NCI-H1105 (cell line): ENCODE results near the gene ARL17B.
"Not testable (repeated sequence)": the region's sequence is repeated elsewhere in the genome, so short reads cannot be mapped to it uniquely, and the experiment has no call there.

ENCODE experiments used
- DNase-seq: peaks from one replicate; lab custom pipeline; 2025; lab: John Stamatoyannopoulos, UW

Gene ARL17B

GRCh38 chr17:46249153-46249552 lies 112.4 kb downstream of the ARL17B start:
- not testable (repeated sequence) for DNase-seq

- not testable (repeated sequence) for DNase-seq
These were observed 116.4 kb downstream of the ARL17B start for GRCh38 chr17:46244949-46245768.

GRCh38 chr17:46244339-46244913 lies 117.1 kb downstream of the ARL17B start:
- DNase-seq = not testable (repeated sequence)

GRCh38 chr17:46243928-46244327 lies 117.6 kb downstream of the ARL17B start:
- DNase-seq = not testable (repeated sequence)

- DNase-seq = not testable (repeated sequence)
These were observed 118.1 kb downstream of the ARL17B start for GRCh38 chr17:46243505-46243904.

- not testable (repeated sequence) for DNase-seq
These were observed 130.2 kb downstream of the ARL17B start for GRCh38 chr17:46231359-46231758.

GRCh38 chr17:46225274-46225794 lies 136.2 kb downstream of the ARL17B start:
- DNase-seq = peak; percentile 94

- not testable (repeated sequence) for DNase-seq
These were observed 136.7 kb downstream of the ARL17B start for GRCh38 chr17:46224864-46225263.
